ENCODE results near the gene SLC15A1.

Gene SLC15A1

DNA sequence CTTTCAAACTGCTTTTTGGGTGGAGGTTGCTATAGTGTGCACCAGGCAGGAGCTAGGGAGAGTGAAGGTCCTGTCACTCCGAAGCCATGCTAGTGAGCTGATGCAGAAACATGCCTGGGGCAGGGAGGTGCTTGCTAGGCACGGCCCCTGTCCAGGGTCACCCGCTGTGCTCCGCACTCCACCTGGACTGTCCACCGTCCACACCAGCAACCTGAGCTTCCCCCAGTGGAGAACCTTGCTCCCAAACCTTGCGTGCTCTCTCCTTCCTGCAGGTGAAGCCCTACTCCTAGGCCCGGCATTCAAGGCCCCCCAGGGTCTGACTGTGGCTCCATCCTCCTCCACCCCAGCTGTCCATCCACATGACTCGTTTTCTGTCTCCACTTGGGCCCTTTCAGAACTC, 12.3 kb downstream of the SLC15A1 start:
- H3K4me3 ChIP-seq (ENCODE audit: low read length): no peak overlapping the region
- no peak for DNase-seq (ENCODE audit: low read depth)
- TF ChIP-seq, protein P1, sequence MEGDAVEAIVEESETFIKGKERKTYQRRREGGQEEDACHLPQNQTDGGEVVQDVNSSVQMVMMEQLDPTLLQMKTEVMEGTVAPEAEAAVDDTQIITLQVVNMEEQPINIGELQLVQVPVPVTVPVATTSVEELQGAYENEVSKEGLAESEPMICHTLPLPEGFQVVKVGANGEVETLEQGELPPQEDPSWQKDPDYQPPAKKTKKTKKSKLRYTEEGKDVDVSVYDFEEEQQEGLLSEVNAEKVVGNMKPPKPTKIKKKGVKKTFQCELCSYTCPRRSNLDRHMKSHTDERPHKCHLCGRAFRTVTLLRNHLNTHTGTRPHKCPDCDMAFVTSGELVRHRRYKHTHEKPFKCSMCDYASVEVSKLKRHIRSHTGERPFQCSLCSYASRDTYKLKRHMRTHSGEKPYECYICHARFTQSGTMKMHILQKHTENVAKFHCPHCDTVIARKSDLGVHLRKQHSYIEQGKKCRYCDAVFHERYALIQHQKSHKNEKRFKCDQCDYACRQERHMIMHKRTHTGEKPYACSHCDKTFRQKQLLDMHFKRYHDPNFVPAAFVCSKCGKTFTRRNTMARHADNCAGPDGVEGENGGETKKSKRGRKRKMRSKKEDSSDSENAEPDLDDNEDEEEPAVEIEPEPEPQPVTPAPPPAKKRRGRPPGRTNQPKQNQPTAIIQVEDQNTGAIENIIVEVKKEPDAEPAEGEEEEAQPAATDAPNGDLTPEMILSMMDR (conservative IDR thresholded peaks at IDR 0.05; ENCODE audit: low read length): no peak

DNA sequence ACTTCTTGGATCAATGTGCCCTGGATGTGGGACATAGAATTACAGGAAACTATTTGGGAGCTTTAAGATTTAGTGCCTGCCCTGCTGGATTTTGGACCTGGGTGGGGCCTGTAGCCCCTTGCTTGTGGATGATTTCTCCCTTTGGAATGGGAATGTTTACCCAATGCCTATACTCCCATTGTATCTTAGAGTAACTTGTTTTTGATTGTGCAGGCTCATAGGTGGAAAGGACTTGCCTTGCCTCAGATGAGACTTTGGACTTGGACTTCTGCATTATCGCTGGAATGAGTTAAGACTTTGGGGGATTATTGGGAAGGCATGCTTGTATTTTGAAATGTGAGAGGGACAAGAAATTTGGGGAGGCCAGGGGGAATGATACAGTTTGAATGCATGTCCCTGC, 13.5 kb downstream of the SLC15A1 start:
- TF ChIP-seq, protein P1 (conservative IDR thresholded peaks at IDR 0.05; ENCODE audit: low read length): no peak
- no peak overlapping the region for H3K4me3 ChIP-seq (ENCODE audit: low read length)

DNA sequence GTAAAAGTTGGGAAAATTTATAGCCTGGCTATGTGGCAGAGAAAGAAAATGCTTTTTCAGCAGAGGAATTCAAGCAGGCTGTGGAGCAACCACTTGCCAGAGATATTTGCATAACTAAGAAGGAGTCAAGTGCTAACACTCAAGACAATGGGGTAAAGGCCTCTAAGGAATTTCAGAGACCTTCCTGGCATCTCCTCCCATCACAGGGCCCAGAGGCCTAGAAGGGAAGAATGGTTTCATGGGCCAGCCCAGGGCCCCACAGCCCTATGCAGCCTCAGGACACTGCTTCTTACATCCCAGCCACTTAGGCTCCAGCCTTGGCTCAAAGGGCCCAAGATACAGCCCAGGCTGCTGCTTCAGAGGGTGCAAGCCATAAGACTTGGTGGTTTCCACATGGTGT, 14.3 kb downstream of the SLC15A1 start:
- TF ChIP-seq, protein P1 (conservative IDR thresholded peaks at IDR 0.05; ENCODE audit: low read length): no peak
- DNase-seq (ENCODE audit: low read depth): no peak

More for the DNA sequence above, 13.5 kb downstream of the SLC15A1 start:
- DNase-seq (ENCODE audit: low read depth): no peak

DNA sequence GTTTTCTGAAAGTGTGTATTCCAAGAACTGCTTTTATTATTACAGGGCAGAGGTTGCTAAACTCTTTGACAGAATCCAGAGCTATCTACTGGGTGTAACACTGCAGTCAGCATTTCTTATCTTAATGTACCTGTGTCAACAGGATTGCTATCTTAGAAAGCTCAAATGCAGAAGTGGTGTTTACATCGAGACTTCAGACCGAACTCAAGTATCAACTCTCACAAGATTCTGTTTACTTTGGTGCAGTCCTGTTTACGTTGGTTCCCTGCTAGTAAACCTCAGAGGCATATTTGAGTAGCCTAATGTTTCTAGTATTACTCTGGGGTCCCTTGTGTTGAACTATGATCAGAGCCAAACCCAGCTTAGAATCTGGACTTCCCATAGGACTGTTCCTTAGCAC, 20.5 kb downstream of the SLC15A1 start:
- DNase-seq (ENCODE audit: low read depth): no peak
- TF ChIP-seq, protein P1 (conservative IDR thresholded peaks at IDR 0.05; ENCODE audit: low read length): no peak
- no peak overlapping the region for H3K4me3 ChIP-seq (ENCODE audit: low read length)

More for the DNA sequence above, 14.3 kb downstream of the SLC15A1 start:
- no peak overlapping the region for H3K4me3 ChIP-seq (ENCODE audit: low read length)

GRCh38 chr13:98731038-98731437, 21.4 kb downstream of the SLC15A1 start:
- DNase-seq (ENCODE audit: low read depth): no peak
- TF ChIP-seq, protein P1 (conservative IDR thresholded peaks at IDR 0.05; ENCODE audit: low read length): no peak
- H3K4me3 ChIP-seq (ENCODE audit: low read length): no peak overlapping the region

DNA sequence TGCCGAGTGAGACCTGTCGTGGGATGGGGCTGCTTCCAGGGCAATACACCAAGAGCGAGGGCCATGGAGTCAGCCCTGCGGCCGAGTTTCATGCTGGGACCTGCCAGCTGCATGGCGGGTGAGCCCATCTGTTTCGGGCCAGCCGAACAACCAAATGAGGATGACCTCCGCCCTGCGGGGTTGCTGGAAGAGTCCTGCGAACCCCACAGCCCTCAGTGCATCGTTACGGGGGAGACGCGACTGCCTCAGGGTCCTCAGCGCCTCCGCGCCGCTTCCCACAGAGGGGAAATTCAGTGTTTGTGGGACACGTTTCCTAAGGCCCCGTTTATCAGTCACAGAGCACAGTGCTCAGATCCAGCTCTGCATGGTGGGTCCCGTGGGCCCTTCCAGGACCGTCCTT, 22.0 kb downstream of the SLC15A1 start:
- TF ChIP-seq, protein P1 (conservative IDR thresholded peaks at IDR 0.05; ENCODE audit: low read length): no peak
- DNase-seq (ENCODE audit: low read depth): no peak
- H3K4me3 ChIP-seq (ENCODE audit: low read length): no peak overlapping the region

- TF ChIP-seq, protein P1 (conservative IDR thresholded peaks at IDR 0.05; ENCODE audit: low read length): no peak
- H3K4me3 ChIP-seq (ENCODE audit: low read length): no peak overlapping the region
- DNase-seq (ENCODE audit: low read depth): no peak
These were observed 22.8 kb downstream of the SLC15A1 start for GRCh38 chr13:98729658-98730057.
